Parathyroid adenoma (tissue), 2 donors: Measurements from ENCODE around the gene MPC2.
"Not testable (repeated sequence)": the region's sequence is repeated elsewhere in the genome, so short reads cannot be mapped to it uniquely, and the experiment has no call there.

ENCODE experiments used
- H2AFZ ChIP-seq: fragments of 300-600 bp; sonication (generic); one replicate; pipeline ENCODE4 v1.7.0; 2017; ENCODE audit warnings: antibody characterized with exemption, mild to moderate bottlenecking
- H3K27ac ChIP-seq: fragments of 300-600 bp; sonication (generic); one replicate; pipeline ENCODE4 v1.7.0; 2017
- H3K27me3 ChIP-seq: fragments of 300-600 bp; sonication (generic); one replicate; pipeline ENCODE4 v1.7.0; 2017; ENCODE audit warnings: low read length; ENCODE audit not compliant: control insufficient read depth, insufficient read depth
- H3K36me3 ChIP-seq: fragments of 300-600 bp; sonication (generic); one replicate; pipeline ENCODE4 v1.7.0; 2017; ENCODE audit warnings: low read length; ENCODE audit not compliant: control insufficient read depth, insufficient read depth
- H3K4me1 ChIP-seq: fragments of 300-600 bp; sonication (generic); one replicate; pipeline ENCODE4 v1.7.0; 2017; ENCODE audit warnings: control low read depth
- H3K4me2 ChIP-seq: fragments of 300-600 bp; sonication (generic); one replicate; pipeline ENCODE4 v1.7.0; 2017; ENCODE audit warnings: low read length
- H3K4me3 ChIP-seq: fragments of 300-600 bp; sonication (generic); one replicate; pipeline ENCODE4 v1.7.0; 2017; ENCODE audit warnings: low read depth, low read length
- H3K79me2 ChIP-seq: fragments of 300-600 bp; sonication (generic); one replicate; pipeline ENCODE4 v1.7.0; 2017; ENCODE audit warnings: control low read depth
- H3K9ac ChIP-seq: fragments of 300-600 bp; sonication (generic); one replicate; pipeline ENCODE4 v1.7.0; 2017; ENCODE audit warnings: mild to moderate bottlenecking
- H3K9me3 ChIP-seq: fragments of 300-600 bp; sonication (generic); one replicate; pipeline ENCODE4 v1.7.0; 2017; ENCODE audit warnings: low read length; ENCODE audit not compliant: control insufficient read depth
- CTCF ChIP-seq: fragments of 300-600 bp; sonication (generic); IDR thresholded peaks from one replicate; pipeline ENCODE4 v1.7.0; 2017; ENCODE audit warnings: antibody characterized with exemption, mild to moderate bottlenecking
- donor health status: primary hyperparathyroidism.

The MPC2 gene

GRCh38 chr1:167898578-167899222 lies 38.2 kb downstream of the MPC2 start:
- H3K36me3 ChIP-seq = no peaks in the 10 kb centered on the region
- H2AFZ ChIP-seq = no peak overlapping the region
- H3K9ac ChIP-seq = no peak overlapping the region
- no peak overlapping the region for H3K4me3 ChIP-seq
- no peaks in the 10 kb centered on the region for H3K9me3 ChIP-seq
- H3K79me2 ChIP-seq = no peaks in the 10 kb centered on the region
- no peak for TF ChIP-seq CTCF
- H3K4me1 ChIP-seq = no peaks in the 10 kb centered on the region
- no peak overlapping the region for H3K27ac ChIP-seq
- no peak overlapping the region for H3K4me2 ChIP-seq
- no peaks in the 10 kb centered on the region for H3K27me3 ChIP-seq

- no peak overlapping the region for H3K27ac ChIP-seq
- H3K4me1 ChIP-seq = no peaks in the 10 kb centered on the region
- no peaks in the 10 kb centered on the region for H3K9me3 ChIP-seq
- H3K27me3 ChIP-seq = no peaks in the 10 kb centered on the region
- no peak for TF ChIP-seq CTCF
- no peak overlapping the region for H3K4me3 ChIP-seq
- no peaks in the 10 kb centered on the region for H3K79me2 ChIP-seq
- no peaks in the 10 kb centered on the region for H3K36me3 ChIP-seq
- H3K4me2 ChIP-seq = no peak overlapping the region
- H3K9ac ChIP-seq = no peak overlapping the region
- H2AFZ ChIP-seq = no peak overlapping the region
These were observed 43.1 kb downstream of the MPC2 start for GRCh38 chr1:167893798-167894197.

- no peaks in the 10 kb centered on the region for H3K9me3 ChIP-seq
- H3K4me1 ChIP-seq = no peaks in the 10 kb centered on the region
- no peaks in the 10 kb centered on the region for H3K79me2 ChIP-seq
- H3K36me3 ChIP-seq = no peaks in the 10 kb centered on the region
- no peak overlapping the region for H3K4me2 ChIP-seq
- no peaks in the 10 kb centered on the region for H3K27me3 ChIP-seq
- TF ChIP-seq CTCF = no peak
- no peak overlapping the region for H2AFZ ChIP-seq
- H3K9ac ChIP-seq = no peak overlapping the region
- no peak overlapping the region for H3K27ac ChIP-seq
- H3K4me3 ChIP-seq = no peak overlapping the region
These were observed 46.5 kb downstream of the MPC2 start for GRCh38 chr1:167890400-167890799.

GRCh38 chr1:167887187-167887586 lies 49.7 kb downstream of the MPC2 start:
- not testable (repeated sequence) for H3K79me2 ChIP-seq, H3K4me1 ChIP-seq, H3K9ac ChIP-seq, H3K4me3 ChIP-seq, H3K9me3 ChIP-seq, H3K36me3 ChIP-seq, H3K27ac ChIP-seq, H3K27me3 ChIP-seq, H2AFZ ChIP-seq, H3K4me2 ChIP-seq

GRCh38 chr1:167882376-167882775 lies 54.5 kb downstream of the MPC2 start:
- no peak overlapping the region for H2AFZ ChIP-seq
- TF ChIP-seq CTCF = no peak
- no peaks in the 10 kb centered on the region for H3K79me2 ChIP-seq
- no peaks in the 10 kb centered on the region for H3K4me1 ChIP-seq
- no peak overlapping the region for H3K9ac ChIP-seq
- H3K4me3 ChIP-seq = no peak overlapping the region
- no peaks in the 10 kb centered on the region for H3K9me3 ChIP-seq
- no peak overlapping the region for H3K4me2 ChIP-seq
- no peaks in the 10 kb centered on the region for H3K27me3 ChIP-seq
- no peak overlapping the region for H3K27ac ChIP-seq
- H3K36me3 ChIP-seq = no peaks in the 10 kb centered on the region
